ACC112 (cell line): ENCODE measurements around the gene PARP4.
A peak's percentile ranks its signal among the peaks of the same experiment; 100 is the strongest.
"Not testable (repeated sequence)": the region's sequence is repeated elsewhere in the genome, so short reads cannot be mapped to it uniquely, and the experiment has no call there.

Experiments used
- H2AFZ ChIP-seq: fragments of 200-600 bp; sonication (generic); one replicate; pipeline ENCODE4 v1.6.0; 2017; ENCODE audit warnings: antibody characterized with exemption, low read length; ENCODE audit not compliant: unreplicated experiment
- H3K27ac ChIP-seq: fragments of 200-600 bp; sonication (generic); 2 replicates; pipeline ENCODE4 v1.5.1; 2014; ENCODE audit warnings: low read depth, mild to moderate bottlenecking, antibody characterized with exemption, low read length, moderate library complexity
- H3K27me3 ChIP-seq: fragments of 200-600 bp; sonication (generic); 2 replicates; pipeline ENCODE4 v1.6.1; 2014; ENCODE audit warnings: mild to moderate bottlenecking, antibody characterized with exemption, low read length, moderate library complexity, mixed read lengths; ENCODE audit not compliant: insufficient read depth
- H3K36me3 ChIP-seq: fragments of 200-600 bp; sonication (generic); 2 replicates; pipeline ENCODE4 v1.6.1; 2016; ENCODE audit warnings: mild to moderate bottlenecking, antibody characterized with exemption, low read length, moderate library complexity, mixed read lengths; ENCODE audit not compliant: insufficient read depth
- H3K4me1 ChIP-seq: fragments of 200-600 bp; sonication (generic); one replicate; pipeline ENCODE4 v1.6.1; 2016; ENCODE audit warnings: low read length, mixed read lengths; ENCODE audit not compliant: insufficient read depth, unreplicated experiment, control insufficient read depth
- H3K4me3 ChIP-seq: fragments of 200-600 bp; sonication (generic); 2 replicates; pipeline ENCODE4 v1.5.1; 2014; ENCODE audit warnings: mild to moderate bottlenecking, low read depth, low read length
- H3K79me2 ChIP-seq: fragments of 200-600 bp; sonication (generic); one replicate; pipeline ENCODE4 v1.6.0; 2016; ENCODE audit warnings: low read length; ENCODE audit not compliant: control insufficient read depth, unreplicated experiment, insufficient read depth

Gene PARP4

GRCh38 chr13:24529478-24529877, 16.9 kb upstream of the PARP4 start:
- Histone ChIP-seq H3K27me3 (peaks cover 42% of the 10 kb centered on the region), H3K4me1 (no peaks in the 10 kb centered on the region), H3K79me2 (no peaks in the 10 kb centered on the region), H3K27ac (no peak overlapping the region), H3K4me3 (no peak overlapping the region), H2AFZ (no peak overlapping the region), H3K36me3 (no peaks in the 10 kb centered on the region)

GRCh38 chr13:24528816-24529398, 16.3 kb upstream of the PARP4 start:
- Histone ChIP-seq H2AFZ (no peak overlapping the region), H3K27ac (no peak overlapping the region), H3K4me3 (no peak overlapping the region)

GRCh38 chr13:24527266-24527775, 14.7 kb upstream of the PARP4 start:
- Histone ChIP-seq H3K27me3 (peaks cover 33% of the 10 kb centered on the region), H3K27ac (no peak overlapping the region), H3K4me3 (no peak overlapping the region), H2AFZ (no peak overlapping the region), H3K36me3 (no peaks in the 10 kb centered on the region), H3K4me1 (no peaks in the 10 kb centered on the region), H3K79me2 (no peaks in the 10 kb centered on the region)

More at GRCh38 chr13:24528816-24529398, 16.3 kb upstream of the PARP4 start:
- no peaks in the 10 kb centered on the region for H3K79me2 ChIP-seq
- peaks cover 42% of the 10 kb centered on the region for H3K27me3 ChIP-seq
- H3K4me1 ChIP-seq = no peaks in the 10 kb centered on the region
- H3K36me3 ChIP-seq = no peaks in the 10 kb centered on the region

GRCh38 chr13:24520733-24521132, 8.2 kb upstream of the PARP4 start:
- Histone ChIP-seq H3K79me2 (no peaks in the 10 kb centered on the region), H2AFZ (no peak overlapping the region), H3K4me1 (no peaks in the 10 kb centered on the region), H3K4me3 (no peak overlapping the region), H3K36me3 (no peaks in the 10 kb centered on the region), H3K27ac (no peak overlapping the region), H3K27me3 (no peaks in the 10 kb centered on the region)

- Histone ChIP-seq H2AFZ (no peak overlapping the region), H3K27ac (no peak overlapping the region), H3K36me3 (no peaks in the 10 kb centered on the region), H3K27me3 (no peaks in the 10 kb centered on the region), H3K79me2 (no peaks in the 10 kb centered on the region), H3K4me3 (no peak overlapping the region), H3K4me1 (peaks cover 5% of the 10 kb centered on the region)
Observed at GRCh38 chr13:24516919-24517318, 4.3 kb upstream of the PARP4 start.

GRCh38 chr13:24512908-24513213, 283 bp upstream of the PARP4 start:
- peak overlapping the region; percentile 93 for H3K4me3 ChIP-seq
- peak overlapping the region; percentile 74 for H2AFZ ChIP-seq
- no peaks in the 10 kb centered on the region for H3K27me3 ChIP-seq
- H3K27ac ChIP-seq = peak overlapping the region; percentile 93
- peaks cover 14% of the 10 kb centered on the region for H3K4me1 ChIP-seq
- peaks cover 7% of the 10 kb centered on the region for H3K36me3 ChIP-seq
- peaks cover 36% of the 10 kb centered on the region for H3K79me2 ChIP-seq

- Histone ChIP-seq H3K4me3 (peak overlapping the region; percentile 93), H3K27me3 (no peaks in the 10 kb centered on the region), H3K79me2 (peaks cover 46% of the 10 kb centered on the region), H2AFZ (no peak overlapping the region), H3K4me1 (peaks cover 14% of the 10 kb centered on the region), H3K36me3 (peaks cover 12% of the 10 kb centered on the region), H3K27ac (peak overlapping the region; percentile 93)
Observed at GRCh38 chr13:24511816-24512196, 772 bp downstream of the PARP4 start.

- Histone ChIP-seq H3K27me3 (no peaks in the 10 kb centered on the region), H2AFZ (no peak overlapping the region), H3K79me2 (peaks cover 52% of the 10 kb centered on the region), H3K4me1 (peaks cover 14% of the 10 kb centered on the region), H3K36me3 (peaks cover 13% of the 10 kb centered on the region), H3K4me3 (peak overlapping the region; percentile 93), H3K27ac (peak overlapping the region; percentile 93)
Observed at GRCh38 chr13:24511019-24511815, 1.4 kb downstream of the PARP4 start.

GRCh38 chr13:24506698-24507335, 5.8 kb downstream of the PARP4 start:
- H3K27me3 ChIP-seq = no peaks in the 10 kb centered on the region
- H3K4me1 ChIP-seq = peaks cover 25% of the 10 kb centered on the region
- H2AFZ ChIP-seq = no peak overlapping the region
- H3K79me2 ChIP-seq = peaks cover 77% of the 10 kb centered on the region
- H3K36me3 ChIP-seq = peaks cover 27% of the 10 kb centered on the region
- H3K27ac ChIP-seq = no peak overlapping the region
- H3K4me3 ChIP-seq = no peak overlapping the region

- H3K27me3 ChIP-seq = not testable (repeated sequence)
- peaks cover 73% of the 10 kb centered on the region for H3K79me2 ChIP-seq
Observed at GRCh38 chr13:24506283-24506682, 6.3 kb downstream of the PARP4 start.

More at GRCh38 chr13:24506283-24506682, 6.3 kb downstream of the PARP4 start:
- not testable (repeated sequence) for H3K4me3 ChIP-seq, H3K27ac ChIP-seq, H2AFZ ChIP-seq
- H3K4me1 ChIP-seq = peaks cover 30% of the 10 kb centered on the region
- H3K36me3 ChIP-seq = peaks cover 27% of the 10 kb centered on the region
